NB4 (cell line): ENCODE results near the gene ATP5F1E.
A peak's percentile ranks its signal among the peaks of the same experiment; 100 is the strongest.

ENCODE experiments used
- CTCF ChIP-seq: IDR thresholded peaks from one replicate; pipeline ENCODE4 v1.5.1; 2012; ENCODE audit warnings: low read depth, low read length
- MAX ChIP-seq: IDR thresholded peaks from 2 replicates; pipeline ENCODE4 v1.6.1; 2011; ENCODE audit warnings: low read depth, low read length
- POLR2A ChIP-seq: IDR thresholded peaks from 2 replicates; pipeline ENCODE4 v1.6.1; 2011; ENCODE audit warnings: mild to moderate bottlenecking; ENCODE audit not compliant: insufficient read length; ENCODE audit errors: extremely low read depth

- TF ChIP-seq CTCF (no peak), POLR2A (no peak), MAX (0 out of 2 replicates have a peak, but pooled peaks have one; percentile 11)
Observed at GRCh38 chr20:59039233-59039632, 7.1 kb upstream of the ATP5F1E start.
